Ovary (tissue), 9 donors: ENCODE results near the gene HOOK2. TPM values are rescaled to one million over a fixed set of nuclear protein-coding genes. Genes with fewer than 3 reads are reported as not detected.

Experiments
- DNase-seq, 5 donors: peaks; one replicate each; pipeline ENCODE4 v3.0.0-alpha.2; 2019 to 2020
- H3K27ac ChIP-seq, 2 donors: fragments of 200-600 bp; one replicate each; pipeline versions ENCODE4 v1.5.1 to v1.8.0; 2019 to 2022
- H3K27me3 ChIP-seq: fragments of 200-600 bp; one replicate; pipeline ENCODE4 v1.8.0; 2022
- H3K36me3 ChIP-seq: fragments of 200-600 bp; sonication (generic); one replicate; pipeline ENCODE4 v1.5.1; 2019
- H3K4me1 ChIP-seq: one replicate; pipeline ENCODE4 v1.8.1; 2013; ENCODE audit warnings: mild to moderate bottlenecking, moderate library complexity; ENCODE audit not compliant: insufficient read depth
- H3K4me3 ChIP-seq: fragments of 200-600 bp; sonication (generic); one replicate; pipeline ENCODE4 v1.5.1; 2017
- H3K9me3 ChIP-seq, 2 donors: fragments of 200-600 bp in 1 of 2; sonication (generic) in 1 of 2; one replicate each; pipeline versions ENCODE4 v1.5.1 to v1.8.1; 2013 to 2019; ENCODE audit warnings: mild to moderate bottlenecking in 1 of 2, moderate library complexity in 1 of 2
- CTCF ChIP-seq, 3 donors: fragments of 450-650 bp in 2 of 3; fragments of 200-600 bp in 1 of 3; IDR thresholded peaks; one replicate each; pipeline versions ENCODE4 v1.5.1 to v1.8.0; 2016 to 2022; ENCODE audit warnings: antibody characterized with exemption in 3 of 3, mild to moderate bottlenecking in 1 of 3
- EP300 ChIP-seq: sonication (generic); formaldehyde crosslinking; IDR thresholded peaks from one replicate; pipeline ENCODE4 v1.6.1; 2017; ENCODE audit warnings: antibody characterized with exemption
- POLR2A ChIP-seq: fragments of 450-650 bp; IDR thresholded peaks from one replicate; pipeline ENCODE4 v1.6.1; 2017; ENCODE audit warnings: antibody characterized with exemption, mild to moderate bottlenecking, moderate library complexity
- WGBS, 3 donors: extraction: QIAGEN DNeasy Blood & Tissue Kit in 1 of 3; methylation state at CpG; one replicate each; pipeline versions ENCODE4 v1.1.5 to v1.1.7; 2013 to 2017; 5-methylcytosine and 5-hydroxymethylcytosine counted together
- intact Hi-C, 4 donors: fragments of 100-400 bp; cut with DNase I; formaldehyde crosslinking; loops; one replicate each; pipeline versions ENCODE4 v1.11.0 to v1.15.1; 2022 to 2023
- polyA plus RNA-seq, 2 donors: library from polyadenylated mRNA; stranded (reverse); fragments of 200-250 nt in 1 of 2; fragments of 350-450 nt in 1 of 2; fragmentation: Illumina TruSeq in 1 of 2; extraction: RNeasy Lipid Tissue Mini Kit (QIAGEN cat#74804) in 1 of 2; gene quantifications; one replicate each; pipeline ENCODE4 v1.2.3, GENCODE V29; 2013 to 2014
- total RNA-seq, 7 donors: library from RNA; depleted of rRNA in 2 of 7; stranded (reverse); fragments of >200 nt in 2 of 7; fragmentation: NEBNext Ultra II Directional in 3 of 7; extraction: Animal tissue kit (Norgen Biotek cat#: 25700) in 3 of 7; gene quantifications; one replicate each; pipeline versions ENCODE4 v1.1.0 to v1.2.4, GENCODE V29; 2016 to 2023
- donor health status: DM: no; HTN: no; CAD: no; lungs with moderate emphysema.
- donor health status: DM: no; HTN: no; CAD: no.
- donor health status: Bipolar disorder and iron deficiency.
- donor health status: DM: yes; HTN: yes; CAD: no.
- donor health status: DM: no; HTN: no; CAD: no.
- donor health status: DM: yes; HTN: yes; CAD: no.

Gene HOOK2
- total and polyA plus RNA-seq, 9 donors: 12.2 to 52.2 (median 27.9) TPM

GRCh38 chr19:12815088-12815487 is 39.7 kb upstream of the HOOK2 start:
- TF ChIP-seq EP300 (no peak), POLR2A (no peak), CTCF (IDR thresholded peaks at IDR 0.05) (no peak)
- no peaks in the 10 kb centered on the region for H3K27me3 ChIP-seq
- intact Hi-C loops: no loop called here

DNA sequence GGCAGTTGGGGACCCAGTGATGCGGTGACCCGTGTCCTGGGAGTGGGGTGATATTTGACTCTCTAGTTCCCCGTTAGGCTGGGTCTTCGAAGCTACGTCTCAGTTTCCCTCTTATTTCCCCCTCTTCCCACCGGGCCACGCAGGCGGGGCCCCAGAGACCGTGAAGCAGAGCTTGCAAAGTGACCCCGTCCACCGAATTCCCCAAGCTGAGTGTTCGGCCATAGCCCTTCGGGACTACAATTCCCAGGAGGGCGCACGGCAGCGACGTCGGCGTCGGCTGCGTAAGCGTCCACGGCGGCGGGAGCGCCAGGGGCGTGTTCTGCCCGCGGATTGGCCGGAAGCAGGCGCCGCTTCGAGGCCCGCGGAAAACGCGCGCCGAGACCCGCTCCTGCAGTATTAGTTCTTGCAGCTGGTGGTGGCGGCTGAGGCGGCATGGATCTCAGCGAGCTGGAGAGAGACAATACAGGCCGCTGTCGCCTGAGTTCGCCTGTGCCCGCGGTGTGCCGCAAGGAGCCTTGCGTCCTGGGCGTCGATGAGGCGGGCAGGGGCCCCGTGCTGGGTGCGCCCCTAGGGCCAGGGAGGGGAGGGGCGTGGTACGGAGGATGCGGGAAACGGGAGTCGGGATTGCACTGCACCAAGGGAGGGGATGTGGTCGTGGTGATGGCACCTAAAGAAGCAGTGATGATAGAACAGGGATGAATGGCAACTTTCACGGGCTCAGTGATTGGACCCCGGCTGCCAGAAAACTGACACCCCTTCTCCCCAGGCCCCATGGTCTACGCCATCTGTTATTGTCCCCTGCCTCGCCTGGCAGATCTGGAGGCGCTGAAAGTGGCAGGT is 31.1 kb upstream of the HOOK2 start, which contains the start of gene RNASEH2A:
TSS of gene RNASEH2A (plus strand) at position 343 of the 840 bp plus-strand sequence. CDS start at position 433, 90 bp downstream.
- H3K4me3 ChIP-seq: peak within 1 kb of the TSS; percentile 48
- no peaks in the 10 kb centered on the region for H3K27me3 ChIP-seq
- H3K27ac ChIP-seq: peak within 1 kb of the TSS in 1 of 2 donors; percentile 17
- 3 to 5% (median 4%) methylated on average over 50 to 66 of the region's 66 CpGs for WGBS, 3 donors
- intact Hi-C loops: loop anchor here in 1 of 4 donors (5.0 kb wide), 1 partner anchor 34 kb away; no protein-coding TSS in a partner anchor
- H3K4me1 ChIP-seq: peaks cover 8% of the 10 kb centered on the region
- DNase-seq: peak; percentile 83 to 93 (median 88)
- no peaks in the 10 kb centered on the region for H3K36me3 ChIP-seq
- TF ChIP-seq EP300 (no peak), CTCF (IDR thresholded peaks at IDR 0.05) (peak in 1 of 3 donors; percentile 10)
- no peaks in the 10 kb centered on the region for H3K9me3 ChIP-seq

More at GRCh38 chr19:12815088-12815487, 39.7 kb upstream of the HOOK2 start:
- Histone ChIP-seq H3K36me3 (no peaks in the 10 kb centered on the region), H3K27ac (no peak overlapping the region), H3K4me3 (no peak overlapping the region), H3K9me3 (no peaks in the 10 kb centered on the region), H3K4me1 (no peaks in the 10 kb centered on the region)
- 74 to 80% (median 79%) methylated on average over 7 of the region's 7 CpGs for WGBS, 3 donors
- DNase-seq: no peak

DNA sequence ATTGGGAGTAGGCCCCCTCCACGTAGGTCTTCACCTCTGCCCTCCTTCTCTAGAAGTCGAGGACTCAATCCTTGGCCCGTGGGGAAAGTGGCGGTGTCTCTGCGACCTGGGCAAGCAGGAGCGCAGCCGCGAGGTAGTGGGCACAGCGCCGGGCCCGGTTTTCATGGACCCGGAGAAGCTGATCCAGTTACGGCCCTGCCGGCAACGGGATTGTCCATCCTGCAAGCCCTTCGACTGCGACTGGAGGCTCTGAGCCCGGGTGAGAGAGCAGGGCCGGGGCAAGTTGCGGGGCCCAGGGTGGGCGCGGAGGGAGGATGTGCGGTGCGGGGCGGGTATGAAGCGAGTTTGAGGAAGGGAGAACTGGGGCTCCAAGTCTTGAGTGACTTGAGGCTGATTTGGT is 28.7 kb upstream of the HOOK2 start:
- DNase-seq: peak in 4 of 5 donors; percentile 32 to 45 (median 35)
- Histone ChIP-seq H3K9me3 (no peaks in the 10 kb centered on the region), H3K4me3 (no peak overlapping the region), H3K4me1 (peaks cover 10% of the 10 kb centered on the region), H3K27ac (no peak overlapping the region), H3K27me3 (no peaks in the 10 kb centered on the region), H3K36me3 (no peaks in the 10 kb centered on the region)
- 88 to 91% (median 89%) methylated on average over 26 of the region's 26 CpGs for WGBS, 3 donors
- intact Hi-C loops: loop anchor here in 3 of 4 donors (5.0 kb wide), 1 partner anchor 37 kb away; no protein-coding TSS in a partner anchor
- TF ChIP-seq CTCF (IDR thresholded peaks at IDR 0.05): no peak

DNA sequence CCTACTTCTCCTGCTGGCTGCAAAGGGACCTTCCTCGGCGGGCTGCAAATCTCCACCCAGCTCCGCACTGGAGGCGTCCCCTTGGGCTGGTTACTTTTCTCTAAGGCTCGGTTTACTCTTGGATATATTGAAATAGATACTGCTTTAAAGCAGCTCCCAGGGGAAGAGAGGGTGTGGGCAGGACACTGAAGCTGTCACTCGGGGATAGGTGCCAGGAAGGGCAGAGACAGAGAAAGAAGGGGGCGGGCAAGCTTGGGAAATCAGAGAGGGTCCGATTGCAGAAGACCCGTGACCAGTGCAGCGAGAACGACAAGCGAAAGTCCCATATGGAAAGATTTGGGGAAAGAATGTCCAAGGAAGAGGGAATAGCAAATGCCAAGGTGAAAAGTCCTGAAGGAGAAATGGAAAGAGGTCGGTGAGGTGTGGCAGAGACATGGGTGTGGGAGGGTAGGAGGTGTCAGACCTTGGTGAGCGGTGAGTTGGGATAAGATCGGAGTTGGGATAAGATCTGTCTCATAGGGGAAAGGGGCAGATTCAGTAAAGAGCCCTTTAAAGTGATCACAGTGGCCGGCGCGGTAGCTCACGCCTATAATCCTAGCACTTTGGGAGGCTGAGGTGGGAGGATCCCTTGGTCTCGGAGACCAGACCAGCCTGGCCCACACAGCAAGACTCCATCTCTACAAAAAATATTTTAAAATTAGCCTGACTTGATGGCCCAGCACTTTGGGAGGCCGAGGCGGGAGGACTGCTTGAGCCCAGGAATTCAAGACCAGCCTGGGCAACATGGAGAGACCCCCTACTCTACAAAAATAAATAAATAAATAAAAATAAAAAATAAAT is 27.1 kb upstream of the HOOK2 start:
- no peak overlapping the region for H3K27ac ChIP-seq
- 34 to 38% (median 34%) methylated on average over 22 of the region's 22 CpGs for WGBS, 3 donors
- no peaks in the 10 kb centered on the region for H3K27me3 ChIP-seq
- no peaks in the 10 kb centered on the region for H3K9me3 ChIP-seq
- intact Hi-C loops: loop anchor here in 3 of 4 donors (5.0 kb wide), 1 partner anchor 35 kb away; no protein-coding TSS in a partner anchor
- peak overlapping the region; percentile 78 for H3K4me3 ChIP-seq
- no peak for TF ChIP-seq POLR2A
- TF ChIP-seq EP300: no peak
- no peak for TF ChIP-seq CTCF (IDR thresholded peaks at IDR 0.05)
- DNase-seq: peak in 3 of 5 donors; percentile 16 to 32 (median 30)
- H3K36me3 ChIP-seq: no peaks in the 10 kb centered on the region
- H3K4me1 ChIP-seq: peaks cover 10% of the 10 kb centered on the region
